ENCODE measurements around the gene CHRNA9.

- TF ChIP-seq POLR2A (IDR thresholded peaks at IDR 0.05; ENCODE audit: low read length) = no peak
- no peak for TF ChIP-seq GATA1 (IDR thresholded peaks at IDR 0.05; ENCODE audit: low read depth, low read length)
Measured at GRCh38 chr4:40373636-40374035, 38.5 kb downstream of the CHRNA9 start.
